ENCODE measurements around the gene EXD2.
"Not testable (repeated sequence)": the region's sequence is repeated elsewhere in the genome, so short reads cannot be mapped to it uniquely, and the experiment has no call there.

EXD2 gene

GRCh38 chr14:69193721-69194120, 2.4 kb downstream of the EXD2 start:
- no peak for DNase-seq (ENCODE audit: low read depth)

GRCh38 chr14:69199786-69200185, 8.5 kb downstream of the EXD2 start:
- no peak for DNase-seq (ENCODE audit: low read depth)

GRCh38 chr14:69204753-69205152, 13.5 kb downstream of the EXD2 start:
- DNase-seq (ENCODE audit: low read depth), result no peak

GRCh38 chr14:69207435-69208041, 16.2 kb downstream of the EXD2 start:
- DNase-seq (ENCODE audit: low read depth), result no peak

- DNase-seq (ENCODE audit: low read depth), result no peak
Measured at GRCh38 chr14:69208666-69209065, 17.4 kb downstream of the EXD2 start.

GRCh38 chr14:69214393-69214792, 23.1 kb downstream of the EXD2 start:
- no peak for DNase-seq (ENCODE audit: low read depth)

- DNase-seq (ENCODE audit: low read depth), result not testable (repeated sequence)
Measured at GRCh38 chr14:69217663-69218062, 26.4 kb downstream of the EXD2 start.

- no peak for DNase-seq (ENCODE audit: low read depth)
Measured at GRCh38 chr14:69224946-69225345, 33.6 kb downstream of the EXD2 start.

- no peak for DNase-seq (ENCODE audit: low read depth)
Measured at GRCh38 chr14:69226178-69226577, 34.9 kb downstream of the EXD2 start.

GRCh38 chr14:69226736-69227135, 35.4 kb downstream of the EXD2 start:
- no peak for DNase-seq (ENCODE audit: low read depth)

- DNase-seq (ENCODE audit: low read depth), result no peak
Measured at GRCh38 chr14:69231486-69231885, 40.2 kb downstream of the EXD2 start.

- no peak for DNase-seq (ENCODE audit: low read depth)
Measured at GRCh38 chr14:69232388-69232787, 41.1 kb downstream of the EXD2 start.

GRCh38 chr14:69234106-69234505, 42.8 kb downstream of the EXD2 start:
- no peak for DNase-seq (ENCODE audit: low read depth)

- DNase-seq (ENCODE audit: low read depth), result no peak
Measured at GRCh38 chr14:69235708-69236107, 44.4 kb downstream of the EXD2 start.

- DNase-seq (ENCODE audit: low read depth), result no peak
Measured at GRCh38 chr14:69237142-69237541, 45.8 kb downstream of the EXD2 start.

GRCh38 chr14:69237584-69237983, 46.3 kb downstream of the EXD2 start:
- DNase-seq (ENCODE audit: low read depth), result no peak

GRCh38 chr14:69238883-69239282, 47.6 kb downstream of the EXD2 start:
- no peak for DNase-seq (ENCODE audit: low read depth)

GRCh38 chr14:69240527-69241173, 49.4 kb downstream of the EXD2 start:
- no peak for DNase-seq (ENCODE audit: low read depth)

- DNase-seq (ENCODE audit: low read depth), result no peak
Measured at GRCh38 chr14:69241577-69241976, 50.3 kb downstream of the EXD2 start.

- peak; percentile 21 for DNase-seq (ENCODE audit: low read depth)
Measured at GRCh38 chr14:69242311-69243224, 51.3 kb downstream of the EXD2 start.

- no peak for DNase-seq (ENCODE audit: low read depth)
Measured at GRCh38 chr14:69244946-69245345, 53.6 kb downstream of the EXD2 start.

- no peak for DNase-seq (ENCODE audit: low read depth)
Measured at GRCh38 chr14:69246331-69246730, 55.0 kb downstream of the EXD2 start.
